Right ventricle myocardium inferior (tissue), 1 donor: ENCODE results near the gene SLC39A11. TPM values are rescaled to one million over a fixed set of nuclear protein-coding genes. Genes with fewer than 3 reads are reported as not detected.
"Not testable (repeated sequence)": the region's sequence is repeated elsewhere in the genome, so short reads cannot be mapped to it uniquely, and the experiment has no call there.

Source experiments
- ATAC-seq: fragments of 200-7000 bp; cut with Tn5 transposase; one replicate; pipeline ENCODE4 v1.9.1; 2020; ENCODE audit warnings: mild to moderate bottlenecking, moderate library complexity
- DNase-seq: peaks from one replicate; pipeline ENCODE4 v3.0.0; 2021; ENCODE audit errors: missing footprints
- intact Hi-C: fragments of 100-400 bp; cut with DNase I; formaldehyde crosslinking; loops from one replicate; pipeline ENCODE4 v1.11.0; 2022
- total RNA-seq: library from RNA; stranded (reverse); fragmentation: NEBNext Ultra II Directional; extraction: Animal tissue kit (Norgen Biotek cat#: 25700); gene quantifications from one replicate; pipeline ENCODE4 v1.2.1, GENCODE V29; 2021
- donor health status: DM: no; HTN: yes; CAD: no; lungs with severe emphysema.

The SLC39A11 gene
- total RNA-seq, 1 donor from 2014 or later: 6.9 TPM

GRCh38 chr17:72713701-72714100 is 378.8 kb downstream of the SLC39A11 start:
- DNase-seq (no peak), ATAC-seq (no peak)
- intact Hi-C loops: loop anchor here (10.0 kb wide), 1 partner anchor 59 kb away; no protein-coding TSS in a partner anchor

GRCh38 chr17:72711521-72712310 is 380.8 kb downstream of the SLC39A11 start:
- intact Hi-C loops: loop anchor here (10.0 kb wide), 1 partner anchor 57 kb away; no protein-coding TSS in a partner anchor
- no peak for DNase-seq
- ATAC-seq: no peak

- intact Hi-C loops: loop anchor here (10.0 kb wide), 1 partner anchor 56 kb away; no protein-coding TSS in a partner anchor
- ATAC-seq (no peak), DNase-seq (no peak)
Observed at GRCh38 chr17:72710834-72711233, 381.7 kb downstream of the SLC39A11 start.

- ATAC-seq: no peak
Observed at GRCh38 chr17:72710202-72710601, 382.3 kb downstream of the SLC39A11 start.

GRCh38 chr17:72708682-72709081 is 383.8 kb downstream of the SLC39A11 start:
- intact Hi-C loops, ATAC-seq, DNase-seq: not testable (repeated sequence)

More at GRCh38 chr17:72710202-72710601, 382.3 kb downstream of the SLC39A11 start:
- no peak for DNase-seq
- intact Hi-C loops: loop anchor here (10.0 kb wide), 1 partner anchor 55 kb away; no protein-coding TSS in a partner anchor

GRCh38 chr17:72707881-72708280 is 384.6 kb downstream of the SLC39A11 start:
- intact Hi-C loops: no loop called here
- ATAC-seq (no peak), DNase-seq (no peak)

GRCh38 chr17:72706396-72706981 is 386.0 kb downstream of the SLC39A11 start:
- intact Hi-C loops: no loop called here
- no peak for ATAC-seq

GRCh38 chr17:72705905-72706395 is 386.5 kb downstream of the SLC39A11 start:
- ATAC-seq (no peak), DNase-seq (no peak)
- intact Hi-C loops: no loop called here

More at GRCh38 chr17:72706396-72706981, 386.0 kb downstream of the SLC39A11 start:
- no peak for DNase-seq

GRCh38 chr17:72702998-72703397 is 389.5 kb downstream of the SLC39A11 start:
- intact Hi-C loops: no loop called here
- ATAC-seq: no peak
- no peak for DNase-seq

GRCh38 chr17:72702136-72702735 is 390.3 kb downstream of the SLC39A11 start:
- intact Hi-C loops: no loop called here

GRCh38 chr17:72700226-72700625 is 392.3 kb downstream of the SLC39A11 start:
- DNase-seq (no peak), ATAC-seq (no peak)
- intact Hi-C loops: no loop called here

More at GRCh38 chr17:72702136-72702735, 390.3 kb downstream of the SLC39A11 start:
- ATAC-seq: no peak
- no peak for DNase-seq

GRCh38 chr17:72699545-72699944 is 392.9 kb downstream of the SLC39A11 start:
- peak; percentile 64 for ATAC-seq
- intact Hi-C loops: no loop called here
- no peak for DNase-seq

GRCh38 chr17:72697602-72698146 is 394.8 kb downstream of the SLC39A11 start:
- no peak for ATAC-seq
- DNase-seq: no peak
- intact Hi-C loops: no loop called here

- intact Hi-C loops: no loop called here
- no peak for DNase-seq
- ATAC-seq: no peak
Observed at GRCh38 chr17:72696721-72697120, 395.8 kb downstream of the SLC39A11 start.

- ATAC-seq (no peak), DNase-seq (no peak)
- intact Hi-C loops: no loop called here
Observed at GRCh38 chr17:72696156-72696555, 396.3 kb downstream of the SLC39A11 start.

- intact Hi-C loops: no loop called here
- DNase-seq: no peak
- ATAC-seq: no peak
Observed at GRCh38 chr17:72693956-72694355, 398.5 kb downstream of the SLC39A11 start.

- no peak for ATAC-seq
- intact Hi-C loops: no loop called here
- no peak for DNase-seq
Observed at GRCh38 chr17:72693151-72693878, 399.2 kb downstream of the SLC39A11 start.

GRCh38 chr17:72692676-72693075 is 399.8 kb downstream of the SLC39A11 start:
- no peak for DNase-seq
- no peak for ATAC-seq
- intact Hi-C loops: no loop called here
